ENCODE data around the gene UBAP1L. TPM values are rescaled to one million over a fixed set of nuclear protein-coding genes. Genes with fewer than 3 reads are reported as not detected.
"Not testable (repeated sequence)": the region's sequence is repeated elsewhere in the genome, so short reads cannot be mapped to it uniquely, and the experiment has no call there.

Gene UBAP1L
- total and polyA plus RNA-seq, 10 donors: 2.5 to 11.2 (median 7.0) TPM

- no peak for DNase-seq
- no peaks in the 10 kb centered on the region for H3K9me3 ChIP-seq
- intact Hi-C loops (cut with DNase I; ENCODE audit: low total_unique reads): no loop called here
- TF ChIP-seq POLR2AphosphoS5 (IDR thresholded peaks at IDR 0.05): no peak
- TF ChIP-seq POLR2A (IDR thresholded peaks at IDR 0.05): no peak
- TF ChIP-seq, protein P1, sequence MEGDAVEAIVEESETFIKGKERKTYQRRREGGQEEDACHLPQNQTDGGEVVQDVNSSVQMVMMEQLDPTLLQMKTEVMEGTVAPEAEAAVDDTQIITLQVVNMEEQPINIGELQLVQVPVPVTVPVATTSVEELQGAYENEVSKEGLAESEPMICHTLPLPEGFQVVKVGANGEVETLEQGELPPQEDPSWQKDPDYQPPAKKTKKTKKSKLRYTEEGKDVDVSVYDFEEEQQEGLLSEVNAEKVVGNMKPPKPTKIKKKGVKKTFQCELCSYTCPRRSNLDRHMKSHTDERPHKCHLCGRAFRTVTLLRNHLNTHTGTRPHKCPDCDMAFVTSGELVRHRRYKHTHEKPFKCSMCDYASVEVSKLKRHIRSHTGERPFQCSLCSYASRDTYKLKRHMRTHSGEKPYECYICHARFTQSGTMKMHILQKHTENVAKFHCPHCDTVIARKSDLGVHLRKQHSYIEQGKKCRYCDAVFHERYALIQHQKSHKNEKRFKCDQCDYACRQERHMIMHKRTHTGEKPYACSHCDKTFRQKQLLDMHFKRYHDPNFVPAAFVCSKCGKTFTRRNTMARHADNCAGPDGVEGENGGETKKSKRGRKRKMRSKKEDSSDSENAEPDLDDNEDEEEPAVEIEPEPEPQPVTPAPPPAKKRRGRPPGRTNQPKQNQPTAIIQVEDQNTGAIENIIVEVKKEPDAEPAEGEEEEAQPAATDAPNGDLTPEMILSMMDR (IDR thresholded peaks at IDR 0.05 in 8 of 11, conservative IDR thresholded peaks at IDR 0.05 in 3 of 11): no peak
- H3K27ac ChIP-seq: no peak overlapping the region
- WGBS, 5 donors: 76 to 90% (median 85%) methylated on average over 5 of the region's 5 CpGs
- H3K27me3 ChIP-seq (replicated peaks in 1 of 7): no peaks in the 10 kb centered on the region
- H3K4me1 ChIP-seq: no peaks in the 10 kb centered on the region
- peaks cover 3 to 60% (median 29%) of the 10 kb centered on the region in 6 donors for H3K36me3 ChIP-seq
- no peak overlapping the region for H3K4me3 ChIP-seq
These were observed 19.8 kb downstream of the UBAP1L start for GRCh38 chr15:65095011-65095746.

- Histone ChIP-seq H3K4me1 (peaks cover 0 to 1% (median 0%) of the 10 kb centered on the region in 6 donors), H3K9me3 (no peaks in the 10 kb centered on the region), H3K36me3 (peaks cover 3 to 52% (median 22%) of the 10 kb centered on the region in 6 donors), H3K4me3 (no peak overlapping the region), H3K27ac (no peak overlapping the region), H3K27me3 (replicated peaks in 1 of 7) (no peaks in the 10 kb centered on the region)
- 82 to 94% (median 85%) methylated on average over 14 of the region's 14 CpGs for WGBS, 5 donors
- TF ChIP-seq POLR2AphosphoS5 (IDR thresholded peaks at IDR 0.05) (peak in 1 of 3 donors; percentile 36), POLR2A (IDR thresholded peaks at IDR 0.05) (no peak)
- no peak for DNase-seq
- intact Hi-C loops (cut with DNase I; ENCODE audit: low total_unique reads): no loop called here
These were observed 20.6 kb downstream of the UBAP1L start for GRCh38 chr15:65094294-65094995.

GRCh38 chr15:65093793-65094170 is 21.2 kb downstream of the UBAP1L start:
- H3K36me3 ChIP-seq: peaks cover 0 to 46% (median 16%) of the 10 kb centered on the region in 6 donors
- 90 to 97% (median 96%) methylated on average over 13 of the region's 13 CpGs for WGBS, 5 donors
- H3K9me3 ChIP-seq; H3K27ac ChIP-seq; DNase-seq; H3K27me3 ChIP-seq (replicated peaks in 1 of 7); H3K4me1 ChIP-seq; H3K4me3 ChIP-seq; intact Hi-C loops (cut with DNase I; ENCODE audit: low total_unique reads): not testable (repeated sequence)

- TF ChIP-seq, protein P1 (IDR thresholded peaks at IDR 0.05 in 8 of 11, conservative IDR thresholded peaks at IDR 0.05 in 3 of 11): no peak
- TF ChIP-seq POLR2AphosphoS5 (IDR thresholded peaks at IDR 0.05): peak in 1 of 3 donors; percentile 34
- DNase-seq: no peak
- WGBS, 5 donors: 92 to 97% (median 93%) methylated on average over 15 to 17 of the region's 17 CpGs
- Histone ChIP-seq H3K36me3 (peaks cover 0 to 39% (median 9%) of the 10 kb centered on the region in 6 donors), H3K4me1 (peaks cover 0 to 14% (median 2%) of the 10 kb centered on the region in 6 donors), H3K27ac (no peak overlapping the region), H3K27me3 (replicated peaks in 1 of 7) (no peaks in the 10 kb centered on the region), H3K4me3 (no peak overlapping the region), H3K9me3 (no peaks in the 10 kb centered on the region)
- intact Hi-C loops (cut with DNase I; ENCODE audit: low total_unique reads): no loop called here
These were observed 21.8 kb downstream of the UBAP1L start for GRCh38 chr15:65092911-65093792.
